Nucleus accumbens (tissue), 56 donors: ENCODE data around the gene FIGNL2.
"Not testable (repeated sequence)": the region's sequence is repeated elsewhere in the genome, so short reads cannot be mapped to it uniquely, and the experiment has no call there.

Experiments
- DNase-seq, 56 donors: peaks; one replicate each; lab custom pipeline; 2025; lab: John Stamatoyannopoulos, UW

The FIGNL2 gene

DNA sequence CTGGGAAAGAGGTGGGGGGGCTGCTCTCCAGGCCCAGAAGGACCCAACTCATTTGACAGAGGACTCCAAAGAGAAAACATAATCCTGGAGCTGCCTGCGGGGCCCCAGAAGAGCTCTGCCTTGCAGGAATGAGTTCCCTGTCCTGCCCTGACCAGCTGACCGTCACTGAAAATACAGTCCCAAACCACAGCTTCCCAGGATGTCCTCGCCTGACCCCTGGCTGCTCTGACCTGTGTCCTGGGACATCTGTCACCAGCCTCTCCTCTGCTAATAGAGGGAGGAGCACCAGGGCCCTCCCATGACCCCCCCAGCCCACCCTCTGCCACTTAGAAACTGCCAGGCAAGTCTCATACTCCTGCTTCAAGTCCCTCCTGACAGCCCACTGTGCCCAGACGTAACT lies 9.8 kb downstream of the FIGNL2 start:
- no peak for DNase-seq

DNA sequence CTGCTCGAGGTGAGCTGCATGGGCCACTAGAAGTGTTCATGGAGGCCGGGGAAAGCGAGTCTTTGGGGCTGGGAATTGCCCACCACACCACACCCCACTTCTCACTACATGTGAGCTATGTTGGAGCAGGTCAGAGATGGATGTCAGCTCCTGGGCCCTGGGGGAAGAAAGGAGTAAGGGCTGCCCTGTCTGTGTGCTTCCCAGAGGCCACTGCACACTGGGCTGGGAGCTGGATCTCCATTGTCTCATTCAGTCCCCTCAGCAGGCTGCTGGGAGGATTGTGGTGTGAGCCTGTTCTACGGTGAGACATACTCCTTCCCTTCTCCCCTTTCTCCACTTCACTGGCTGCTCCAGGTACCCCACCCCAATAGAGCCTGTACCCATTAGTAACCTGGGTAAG lies 10.5 kb downstream of the FIGNL2 start:
- DNase-seq, result no peak

- no peak for DNase-seq
Observed at GRCh38 chr12:51837286-51837685, 11.2 kb downstream of the FIGNL2 start.

DNA sequence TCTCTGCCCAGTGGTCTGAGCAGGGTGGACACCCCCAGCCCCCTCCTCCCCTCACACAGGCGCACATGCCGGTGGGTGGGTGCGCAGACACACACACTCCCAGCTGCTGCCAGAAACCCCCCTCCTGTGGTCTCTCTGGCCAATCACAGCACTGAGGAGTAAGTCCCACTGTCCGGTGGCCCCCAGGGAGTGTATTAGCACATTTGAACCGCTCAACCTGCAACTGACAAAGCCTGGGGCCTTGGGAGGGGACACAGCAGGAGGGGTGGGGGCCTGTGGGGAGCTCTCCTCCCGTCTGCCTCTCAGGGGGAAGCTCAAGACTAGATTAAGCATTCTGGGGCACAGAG lies 11.7 kb downstream of the FIGNL2 start:
- no peak for DNase-seq

DNA sequence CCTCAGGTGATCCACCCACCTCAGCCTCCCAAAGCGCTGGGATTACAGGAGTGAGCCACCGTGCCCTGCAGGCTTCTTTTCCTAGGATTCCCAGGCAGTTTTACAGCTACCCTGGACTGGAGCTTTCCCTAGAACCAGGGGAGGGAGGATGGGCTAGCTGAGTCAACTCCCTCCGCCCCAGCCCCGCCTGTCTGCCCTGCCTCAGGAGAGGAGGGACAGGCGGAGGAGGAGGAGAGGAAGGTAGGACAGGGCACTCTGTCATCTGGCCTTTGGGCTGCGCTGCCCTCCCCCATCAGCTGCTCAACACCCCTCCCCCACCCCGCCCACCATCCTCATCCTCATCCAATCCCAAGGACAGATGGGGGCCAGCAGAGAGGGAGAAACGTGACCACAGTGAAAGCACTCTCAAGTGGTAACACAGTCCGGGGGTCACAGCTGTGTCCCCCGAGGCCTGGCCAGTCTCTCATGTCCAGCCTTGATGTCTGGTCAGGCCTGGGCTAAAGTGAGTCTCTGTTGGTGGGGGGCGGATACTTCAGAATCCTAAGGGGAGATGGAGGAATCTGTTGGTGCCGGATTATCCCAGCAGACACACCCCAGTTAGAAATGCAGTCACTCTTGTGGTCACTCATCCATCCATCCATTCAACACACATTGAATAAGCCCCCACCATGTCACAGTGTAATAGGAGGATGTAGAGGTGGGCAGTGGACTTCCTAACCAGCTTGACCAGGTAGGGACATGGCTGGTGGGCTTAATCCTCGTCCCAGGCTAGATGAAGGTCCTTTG lies 12.3 kb downstream of the FIGNL2 start:
- DNase-seq, result no peak

- no peak for DNase-seq
Observed at GRCh38 chr12:51834411-51834810, 14.1 kb downstream of the FIGNL2 start.

GRCh38 chr12:51833448-51834227 lies 14.9 kb downstream of the FIGNL2 start:
- no peak for DNase-seq

DNA sequence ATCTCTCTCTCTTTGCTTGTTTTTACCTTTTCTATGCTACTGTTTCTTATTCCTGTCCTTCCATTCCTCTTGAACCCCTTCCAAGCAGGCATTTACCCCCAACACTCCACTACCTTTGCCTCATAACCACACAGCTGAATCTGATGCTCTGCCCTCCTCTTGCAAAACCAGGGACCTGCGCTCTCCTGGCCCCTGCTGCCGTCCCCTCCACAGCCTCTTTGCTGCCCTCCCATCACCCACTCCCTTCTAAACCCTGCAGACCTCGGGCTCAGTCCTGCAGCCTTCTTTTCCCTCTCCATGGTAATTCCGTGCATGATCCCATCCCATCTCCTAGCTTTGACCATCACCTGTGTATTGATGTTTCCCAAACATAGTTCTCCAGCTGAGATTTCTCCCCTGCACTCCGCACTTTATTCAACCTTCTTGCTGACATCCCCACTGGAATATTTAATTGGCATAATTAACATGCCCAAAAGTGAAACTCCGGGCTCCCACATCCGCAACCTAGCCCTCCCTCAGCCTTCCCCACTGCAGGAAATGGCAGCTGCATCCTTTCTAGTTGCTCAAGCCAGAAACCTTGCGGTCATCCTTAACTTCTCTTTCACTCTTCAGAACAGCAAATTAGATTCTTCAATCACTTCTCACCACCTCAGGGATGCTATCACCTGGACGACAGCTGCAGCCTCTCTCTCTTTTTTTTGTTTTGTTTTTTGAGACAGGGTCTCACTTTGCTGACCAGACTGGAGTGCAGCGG lies 16.0 kb downstream of the FIGNL2 start:
- no peak for DNase-seq

GRCh38 chr12:51831817-51832216 lies 16.7 kb downstream of the FIGNL2 start:
- DNase-seq, result not testable (repeated sequence)

GRCh38 chr12:51829641-51830040 lies 18.9 kb downstream of the FIGNL2 start:
- no peak for DNase-seq

DNA sequence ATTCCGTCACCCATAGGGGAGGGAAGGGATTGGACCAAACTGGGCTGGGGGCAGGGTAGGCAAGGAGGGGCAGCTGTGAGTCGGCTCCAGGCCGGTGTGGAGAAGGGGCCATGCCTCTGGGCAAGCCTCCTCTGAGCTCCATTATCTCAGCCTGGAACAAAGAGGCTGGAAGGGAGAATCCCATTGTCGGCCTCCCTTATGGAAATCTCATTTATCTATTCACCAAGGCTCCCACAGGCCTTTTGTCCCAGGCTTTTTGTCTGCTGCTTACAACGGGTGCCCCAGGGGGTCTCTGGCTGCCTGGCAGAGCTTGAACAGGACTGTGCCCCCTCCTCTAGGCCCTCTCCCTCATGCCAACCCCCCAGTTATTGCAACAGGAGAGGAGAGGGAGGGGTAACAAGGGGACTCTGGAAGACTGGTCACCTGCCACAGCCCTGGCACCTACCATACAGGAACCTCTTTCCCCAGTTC lies 19.5 kb downstream of the FIGNL2 start:
- DNase-seq, result no peak

DNA sequence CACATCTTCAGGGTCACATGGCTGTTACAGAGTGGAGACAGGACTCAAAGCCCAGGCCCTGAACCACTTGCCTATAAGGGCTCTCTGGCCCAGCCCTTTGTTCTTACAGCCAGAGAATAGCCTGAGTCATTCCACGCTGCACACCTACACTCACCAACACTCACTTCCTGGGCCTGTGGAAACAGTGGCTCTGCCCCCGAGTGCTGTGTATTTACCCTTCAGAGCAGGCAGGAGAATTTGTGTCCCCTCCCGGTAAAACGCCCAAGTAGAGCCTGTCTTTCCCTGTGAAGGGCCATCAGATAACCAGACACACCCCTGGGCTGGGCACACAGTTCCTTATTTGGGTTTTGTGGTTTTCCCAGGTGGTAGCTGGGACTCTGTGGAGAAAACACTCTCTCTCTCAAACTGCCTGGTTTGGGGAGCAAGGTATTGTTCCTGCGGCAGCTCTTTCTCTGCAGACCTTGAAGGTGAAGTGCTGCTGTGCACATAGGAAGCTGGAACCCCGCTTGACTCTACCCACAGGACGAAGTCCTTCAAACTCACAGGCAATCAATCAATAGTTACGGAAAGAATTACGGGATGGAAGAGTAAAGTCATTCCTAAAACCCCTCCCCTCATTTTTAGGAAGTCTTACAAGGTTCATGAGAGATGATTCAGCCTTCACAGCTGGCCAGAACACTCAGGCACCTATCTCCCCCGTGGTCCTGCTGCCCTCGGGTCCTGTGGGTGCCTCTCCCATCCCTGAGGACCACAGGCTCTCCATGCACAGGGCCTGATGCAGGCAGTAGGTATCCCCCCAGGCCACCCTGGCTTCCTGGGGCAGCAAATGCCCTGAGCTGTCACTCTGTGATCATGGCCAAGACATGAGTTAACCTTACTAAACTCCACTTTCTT lies 20.3 kb downstream of the FIGNL2 start:
- DNase-seq, result peak in 5 of 56 donors; percentile 4 to 16 (median 10)

DNA sequence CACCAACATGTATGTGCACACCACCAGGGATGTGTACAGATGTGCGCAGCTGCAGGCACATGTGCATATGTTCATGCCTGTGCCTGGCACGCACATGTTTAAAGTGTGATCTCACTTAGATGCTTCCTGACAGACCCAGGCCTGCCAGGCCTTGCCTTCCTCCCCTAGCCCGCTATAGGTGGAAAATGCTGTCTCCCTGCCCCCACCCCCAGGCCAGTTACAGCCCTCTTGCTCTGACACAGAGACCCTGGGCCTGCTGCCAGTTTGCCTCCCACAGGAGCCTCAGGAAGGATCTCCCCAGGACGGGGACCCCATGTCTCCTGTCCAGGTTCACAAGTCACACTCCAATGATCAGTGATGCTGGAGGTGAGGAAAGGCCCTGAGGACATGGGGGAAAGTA lies 21.6 kb downstream of the FIGNL2 start:
- DNase-seq, result no peak

DNA sequence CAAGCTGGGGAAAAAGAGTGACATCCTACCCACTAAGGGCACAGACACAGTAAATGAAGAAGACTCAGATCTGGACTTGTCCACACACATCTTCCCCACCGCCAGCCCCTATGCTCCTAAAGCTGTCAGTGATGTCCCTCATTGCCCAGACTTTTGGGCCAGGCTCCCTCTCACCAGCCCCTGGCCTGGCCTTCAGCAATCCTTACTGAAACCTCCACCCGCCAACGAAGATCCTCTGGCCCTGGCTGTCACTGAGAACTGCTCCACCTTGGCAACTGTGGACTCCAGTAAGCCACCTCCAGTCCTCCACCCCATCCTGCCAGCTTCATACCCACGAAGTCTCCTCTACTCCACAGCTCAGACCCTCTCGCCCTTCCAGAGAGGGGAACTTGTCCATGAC lies 23.3 kb downstream of the FIGNL2 start:
- DNase-seq, result no peak

GRCh38 chr12:51823875-51824565 lies 24.5 kb downstream of the FIGNL2 start:
- peak in 34 of 56 donors; percentile 3 to 69 (median 22) for DNase-seq

- no peak for DNase-seq
Observed at GRCh38 chr12:51822956-51823355, 25.6 kb downstream of the FIGNL2 start.

GRCh38 chr12:51822261-51822616 lies 26.3 kb downstream of the FIGNL2 start:
- no peak for DNase-seq

DNA sequence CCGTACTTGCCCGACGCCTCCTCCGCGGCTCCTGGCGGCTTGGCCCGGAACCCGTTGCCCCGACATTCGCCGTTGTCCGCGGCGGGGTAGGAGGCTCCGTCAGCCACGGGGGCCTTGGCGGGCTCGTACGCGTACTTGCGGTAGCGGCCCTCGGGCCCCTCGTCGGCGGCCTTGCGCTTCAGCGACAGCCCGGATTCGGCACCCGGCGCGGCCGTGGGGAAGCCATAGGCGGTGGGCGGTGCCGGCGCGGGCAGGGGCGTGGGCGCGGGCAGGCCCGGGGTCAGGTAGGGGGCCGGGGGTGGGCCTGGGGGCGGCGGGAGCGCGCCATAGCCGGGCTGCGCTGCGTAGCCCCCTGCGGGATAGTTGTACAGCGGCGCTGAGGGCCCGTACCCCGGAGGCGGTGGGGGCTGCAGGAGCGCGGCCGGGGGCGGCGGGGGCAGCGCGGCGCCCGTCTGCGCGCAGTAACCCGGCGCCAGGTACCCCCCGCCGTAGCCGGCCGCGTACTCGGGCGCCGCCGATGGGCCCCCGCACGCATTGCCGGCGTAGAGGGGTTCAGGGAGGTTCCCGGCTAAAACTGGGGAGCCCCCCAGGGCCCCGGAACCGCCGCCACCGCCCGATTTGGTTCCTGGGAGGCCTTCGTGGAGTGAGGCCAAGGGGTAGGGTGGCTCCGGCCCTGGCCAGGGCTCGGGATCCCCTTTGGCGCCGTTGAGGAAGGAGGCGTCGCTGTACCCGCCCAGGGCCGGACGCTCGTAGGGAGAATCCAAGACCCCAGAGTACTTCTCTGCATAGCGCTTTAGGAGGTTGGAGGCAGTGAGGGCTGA lies 26.9 kb downstream of the FIGNL2 start:
- DNase-seq, result no peak
